OCI-LY1 (cell line): ENCODE measurements around the gene EXOC6B.

Experiments
- H2AFZ ChIP-seq: fragments of 200-600 bp; sonication (generic), shearing (Covaris generic); 2 replicates; pipeline ENCODE4 v1.6.0; 2014; ENCODE audit warnings: antibody characterized with exemption, mild to moderate bottlenecking, low read length
- H3F3A ChIP-seq: fragments of 200-600 bp; sonication (generic), shearing (Covaris generic); 2 replicates; pipeline ENCODE4 v1.6.0; 2014; ENCODE audit warnings: mild to moderate bottlenecking, antibody characterized with exemption, low read length, moderate library complexity; ENCODE audit not compliant: insufficient read depth
- H3K27ac ChIP-seq: fragments of 200-600 bp; sonication (generic); 2 replicates; pipeline ENCODE4 v1.5.1; 2014; ENCODE audit warnings: low read length, mixed run types, mild to moderate bottlenecking, low read depth; ENCODE audit not compliant: poor library complexity, severe bottlenecking
- H3K27me3 ChIP-seq: fragments of 200-600 bp; sonication (generic); 2 replicates; pipeline ENCODE4 v1.6.0; 2014; ENCODE audit warnings: antibody characterized with exemption, mild to moderate bottlenecking, low read length, moderate library complexity; ENCODE audit not compliant: insufficient read depth
- H3K36me3 ChIP-seq: fragments of 200-600 bp; sonication (generic); 2 replicates; pipeline ENCODE4 v1.6.1; 2014; ENCODE audit warnings: mild to moderate bottlenecking, antibody characterized with exemption, low read length, moderate library complexity, mixed read lengths; ENCODE audit not compliant: insufficient read depth
- H3K4me1 ChIP-seq: fragments of 200-600 bp; sonication (generic); 2 replicates; pipeline ENCODE4 v1.5.1; 2014; ENCODE audit warnings: mild to moderate bottlenecking, low read length, moderate library complexity; ENCODE audit not compliant: insufficient read depth, severe bottlenecking
- H3K4me2 ChIP-seq: fragments of 200-600 bp; sonication (generic), shearing (Covaris generic); 2 replicates; pipeline ENCODE4 v1.6.1; 2014; ENCODE audit warnings: low read length
- H3K4me3 ChIP-seq: fragments of 200-600 bp; sonication (generic); 2 replicates; pipeline ENCODE4 v1.5.1; 2014; ENCODE audit warnings: low read length, low read depth, mild to moderate bottlenecking, mixed read lengths; ENCODE audit not compliant: poor library complexity, severe bottlenecking
- H3K79me2 ChIP-seq: fragments of 200-600 bp; shearing (Covaris generic); 2 replicates; pipeline ENCODE4 v1.6.1; 2016; ENCODE audit warnings: mixed run types, low read length, mixed read lengths; ENCODE audit not compliant: insufficient read depth
- H3K9ac ChIP-seq: fragments of 200-600 bp; sonication (generic), shearing (Covaris generic); 2 replicates; pipeline ENCODE4 v1.6.1; 2014; ENCODE audit warnings: mild to moderate bottlenecking, low read length, mixed read lengths
- H3K9me2 ChIP-seq: fragments of 200-600 bp; sonication (generic), shearing (Covaris generic); 2 replicates; pipeline ENCODE4 v1.6.1; 2014; ENCODE audit warnings: low read depth, mild to moderate bottlenecking, low read length, mixed read lengths
- H3K9me3 ChIP-seq: fragments of 200-600 bp; shearing (Covaris generic); 2 replicates; pipeline ENCODE4 v1.6.1; 2014; ENCODE audit warnings: low read length, mixed read lengths
- H4K20me1 ChIP-seq: fragments of 200-600 bp; sonication (generic), shearing (Covaris generic); 2 replicates; pipeline ENCODE4 v1.6.0; 2016; ENCODE audit warnings: mild to moderate bottlenecking, low read length; ENCODE audit not compliant: insufficient read depth
- EZH2 ChIP-seq: fragments of 200-600 bp; sonication (generic), shearing (Covaris generic); IDR thresholded peaks from 2 replicates; pipeline ENCODE4 v1.8.0; 2017; ENCODE audit warnings: borderline replicate concordance, mixed run types, mild to moderate bottlenecking, antibody characterized with exemption, low read length, moderate library complexity, mixed read lengths
- TF ChIP-seq, protein P1 (sequence below): fragments of 200-600 bp; sonication (generic), shearing (Covaris generic); IDR thresholded peaks from 2 replicates; pipeline ENCODE4 v1.5.1; 2017; ENCODE audit warnings: mild to moderate bottlenecking, antibody characterized with exemption, low read length, moderate library complexity, mixed read lengths

Gene EXOC6B

GRCh38 chr2:72156872-72157271, 669.0 kb downstream of the EXOC6B start:
- H3K9ac ChIP-seq = no peak overlapping the region
- H3K36me3 ChIP-seq = no peaks in the 10 kb centered on the region
- TF ChIP-seq, protein P1, sequence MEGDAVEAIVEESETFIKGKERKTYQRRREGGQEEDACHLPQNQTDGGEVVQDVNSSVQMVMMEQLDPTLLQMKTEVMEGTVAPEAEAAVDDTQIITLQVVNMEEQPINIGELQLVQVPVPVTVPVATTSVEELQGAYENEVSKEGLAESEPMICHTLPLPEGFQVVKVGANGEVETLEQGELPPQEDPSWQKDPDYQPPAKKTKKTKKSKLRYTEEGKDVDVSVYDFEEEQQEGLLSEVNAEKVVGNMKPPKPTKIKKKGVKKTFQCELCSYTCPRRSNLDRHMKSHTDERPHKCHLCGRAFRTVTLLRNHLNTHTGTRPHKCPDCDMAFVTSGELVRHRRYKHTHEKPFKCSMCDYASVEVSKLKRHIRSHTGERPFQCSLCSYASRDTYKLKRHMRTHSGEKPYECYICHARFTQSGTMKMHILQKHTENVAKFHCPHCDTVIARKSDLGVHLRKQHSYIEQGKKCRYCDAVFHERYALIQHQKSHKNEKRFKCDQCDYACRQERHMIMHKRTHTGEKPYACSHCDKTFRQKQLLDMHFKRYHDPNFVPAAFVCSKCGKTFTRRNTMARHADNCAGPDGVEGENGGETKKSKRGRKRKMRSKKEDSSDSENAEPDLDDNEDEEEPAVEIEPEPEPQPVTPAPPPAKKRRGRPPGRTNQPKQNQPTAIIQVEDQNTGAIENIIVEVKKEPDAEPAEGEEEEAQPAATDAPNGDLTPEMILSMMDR = no peak
- no peak for TF ChIP-seq EZH2
- no peaks in the 10 kb centered on the region for H3K27me3 ChIP-seq
- no peak overlapping the region for H3K4me3 ChIP-seq
- no peaks in the 10 kb centered on the region for H3K4me1 ChIP-seq
- no peak overlapping the region for H3K4me2 ChIP-seq
- H3K27ac ChIP-seq = no peak overlapping the region
- H3K9me2 ChIP-seq = no peaks in the 10 kb centered on the region
- H4K20me1 ChIP-seq = no peaks in the 10 kb centered on the region
- no peaks in the 10 kb centered on the region for H3F3A ChIP-seq
- H2AFZ ChIP-seq = no peak overlapping the region
- H3K9me3 ChIP-seq = no peaks in the 10 kb centered on the region
- H3K79me2 ChIP-seq = no peaks in the 10 kb centered on the region

- H3F3A ChIP-seq = no peaks in the 10 kb centered on the region
- TF ChIP-seq, protein P1 = no peak
- no peak for TF ChIP-seq EZH2
- H3K9me2 ChIP-seq = no peaks in the 10 kb centered on the region
- H3K79me2 ChIP-seq = no peaks in the 10 kb centered on the region
- H3K27me3 ChIP-seq = no peaks in the 10 kb centered on the region
- no peaks in the 10 kb centered on the region for H4K20me1 ChIP-seq
- no peak overlapping the region for H3K4me2 ChIP-seq
- no peak overlapping the region for H3K27ac ChIP-seq
- no peak overlapping the region for H3K4me3 ChIP-seq
- H3K9ac ChIP-seq = no peak overlapping the region
- H3K4me1 ChIP-seq = no peaks in the 10 kb centered on the region
- H2AFZ ChIP-seq = no peak overlapping the region
- no peaks in the 10 kb centered on the region for H3K9me3 ChIP-seq
- no peaks in the 10 kb centered on the region for H3K36me3 ChIP-seq
Measured at GRCh38 chr2:72155737-72156136, 670.1 kb downstream of the EXOC6B start.

DNA sequence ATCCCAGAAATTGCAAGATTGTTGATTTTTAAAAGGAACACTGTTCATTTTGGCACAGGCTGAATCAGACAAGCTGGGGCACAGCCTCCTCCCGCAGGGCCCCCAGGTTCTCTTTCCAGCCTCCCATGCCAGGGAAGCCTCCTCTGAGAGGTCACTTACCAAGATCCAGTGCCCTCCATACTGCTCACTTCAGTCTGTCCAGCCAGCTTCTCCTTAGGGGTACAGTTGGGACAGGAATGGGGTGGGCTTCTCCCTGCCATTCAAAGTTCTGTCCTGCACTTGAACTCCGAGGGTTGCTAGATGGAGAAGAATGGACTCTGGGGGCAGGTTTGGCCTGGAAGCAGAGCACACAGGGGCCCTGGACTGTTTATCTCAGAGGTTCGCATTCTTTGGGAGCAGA, 670.7 kb downstream of the EXOC6B start:
- H3K4me3 ChIP-seq = no peak overlapping the region
- H4K20me1 ChIP-seq = no peaks in the 10 kb centered on the region
- no peak overlapping the region for H3K9ac ChIP-seq
- no peaks in the 10 kb centered on the region for H3K9me3 ChIP-seq
- H3K4me1 ChIP-seq = no peaks in the 10 kb centered on the region
- H3K9me2 ChIP-seq = no peaks in the 10 kb centered on the region
- no peak overlapping the region for H2AFZ ChIP-seq
- no peaks in the 10 kb centered on the region for H3K36me3 ChIP-seq
- H3F3A ChIP-seq = no peaks in the 10 kb centered on the region
- H3K27me3 ChIP-seq = no peaks in the 10 kb centered on the region
- TF ChIP-seq, protein P1 = no peak
- no peak for TF ChIP-seq EZH2
- no peak overlapping the region for H3K27ac ChIP-seq
- no peak overlapping the region for H3K4me2 ChIP-seq
- H3K79me2 ChIP-seq = no peaks in the 10 kb centered on the region
